HG03457 (cell line): Measurements from ENCODE around the gene TBC1D22B.
"Not testable (repeated sequence)": the region's sequence is repeated elsewhere in the genome, so short reads cannot be mapped to it uniquely, and the experiment has no call there.

Experiments used
- ATAC-seq: cut with Tn5 transposase; IDR thresholded peaks from one replicate; pipeline ENCODE4 v1.9.1; 2021; ENCODE audit warnings: moderate number of reproducible peaks; ENCODE audit not compliant: unreplicated experiment

The TBC1D22B gene

GRCh38 chr6:37265860-37266259 is 8.3 kb downstream of the TBC1D22B start:
- ATAC-seq: no peak

GRCh38 chr6:37269105-37269504 is 11.5 kb downstream of the TBC1D22B start:
- ATAC-seq: no peak

- ATAC-seq: no peak
Measured at GRCh38 chr6:37272834-37273566, 15.4 kb downstream of the TBC1D22B start.

GRCh38 chr6:37273690-37274089 is 16.1 kb downstream of the TBC1D22B start:
- no peak for ATAC-seq

DNA sequence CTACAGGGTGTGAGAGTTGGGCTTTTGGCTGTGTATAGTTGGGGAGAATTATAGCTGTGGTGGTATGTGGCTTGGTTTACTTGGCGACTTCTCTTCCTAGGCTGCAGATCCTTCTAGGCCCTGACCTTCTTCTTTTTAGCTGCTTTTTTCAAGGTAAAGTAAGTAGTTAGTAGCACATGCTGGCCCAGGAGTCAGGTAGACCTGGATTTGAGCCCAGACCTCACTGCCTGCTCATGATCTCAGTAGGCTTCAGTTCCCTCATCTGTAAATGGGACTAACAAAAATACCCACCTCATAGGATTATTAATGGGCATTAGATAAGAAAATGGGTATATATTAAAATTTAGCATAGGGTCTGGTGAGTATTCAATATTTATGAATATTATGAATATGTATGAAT is 17.8 kb downstream of the TBC1D22B start:
- no peak for ATAC-seq

DNA sequence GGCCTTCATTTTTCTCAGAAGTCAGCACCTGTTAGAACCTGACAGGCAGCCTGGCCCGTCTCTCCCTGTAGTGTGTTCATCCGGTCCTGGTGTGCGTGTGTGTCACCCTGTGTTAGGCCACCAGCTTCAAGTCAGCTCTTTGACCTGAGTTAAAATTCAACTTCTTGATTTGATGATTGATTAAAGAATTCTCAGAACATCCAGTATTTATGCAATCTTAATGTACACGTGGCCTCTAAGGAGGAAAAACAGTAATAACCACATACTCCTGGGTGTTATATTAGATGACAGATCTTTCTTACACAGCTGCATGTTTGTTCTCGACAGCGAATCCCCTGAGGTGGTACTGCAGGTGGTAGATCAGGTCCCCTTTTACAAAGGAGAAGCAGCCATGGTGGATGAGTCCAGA is 19.4 kb downstream of the TBC1D22B start:
- no peak for ATAC-seq

- ATAC-seq: no peak
Measured at GRCh38 chr6:37279366-37280134, 22.0 kb downstream of the TBC1D22B start.

DNA sequence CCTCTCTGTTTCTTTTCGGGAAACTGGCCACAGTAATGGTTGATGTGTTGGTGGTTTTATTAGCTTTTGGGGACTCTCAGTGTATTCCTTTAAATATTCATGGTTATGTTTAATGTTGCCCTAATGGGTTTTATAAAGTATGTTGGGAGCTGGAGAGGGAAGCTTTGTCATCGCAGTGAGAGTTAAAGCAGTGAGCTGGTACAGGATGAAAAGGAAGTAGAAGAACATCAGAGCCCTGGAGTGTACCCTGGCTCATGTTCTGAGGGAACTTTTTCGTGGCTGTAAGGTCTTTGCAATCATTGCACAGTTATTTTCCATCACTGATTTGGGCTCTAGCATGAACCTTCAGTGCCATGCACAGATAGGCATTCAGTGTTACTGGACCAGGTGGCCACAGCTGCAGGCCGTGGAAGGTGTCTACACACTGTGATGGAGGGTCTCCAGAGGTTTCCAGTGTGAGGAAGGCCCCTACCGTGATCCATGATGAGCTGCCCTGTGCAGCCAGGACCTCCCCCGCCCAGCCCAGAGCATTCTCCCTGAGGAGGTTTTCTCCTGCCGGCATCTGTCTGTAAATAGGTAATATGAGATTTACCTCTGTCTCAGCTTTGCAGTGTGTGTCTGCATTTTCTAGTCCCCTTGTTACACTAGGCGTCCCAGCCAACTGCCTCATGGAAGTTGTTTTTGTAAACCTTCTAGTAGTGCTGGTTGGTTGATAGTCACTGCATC is 22.8 kb downstream of the TBC1D22B start:
- no peak for ATAC-seq

DNA sequence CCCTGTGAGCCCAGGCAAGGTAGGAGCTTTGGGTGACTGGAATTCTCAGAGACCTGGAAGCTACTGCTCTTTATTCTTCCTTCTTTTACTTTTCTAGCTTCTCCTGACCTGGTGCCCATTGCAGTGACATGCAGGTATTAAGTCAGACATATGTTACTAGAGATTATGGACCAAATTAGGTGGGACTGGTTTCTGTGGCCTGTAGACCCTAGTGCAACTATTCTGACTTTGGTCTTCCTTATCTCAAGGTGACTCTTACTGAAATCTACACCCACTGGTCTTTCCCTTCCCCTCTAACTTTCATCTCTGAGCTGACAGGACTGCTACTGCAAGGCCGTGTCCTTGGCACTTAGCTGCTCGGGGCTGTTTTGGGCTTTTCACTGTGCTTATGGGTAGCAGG is 24.8 kb downstream of the TBC1D22B start:
- ATAC-seq: no peak

DNA sequence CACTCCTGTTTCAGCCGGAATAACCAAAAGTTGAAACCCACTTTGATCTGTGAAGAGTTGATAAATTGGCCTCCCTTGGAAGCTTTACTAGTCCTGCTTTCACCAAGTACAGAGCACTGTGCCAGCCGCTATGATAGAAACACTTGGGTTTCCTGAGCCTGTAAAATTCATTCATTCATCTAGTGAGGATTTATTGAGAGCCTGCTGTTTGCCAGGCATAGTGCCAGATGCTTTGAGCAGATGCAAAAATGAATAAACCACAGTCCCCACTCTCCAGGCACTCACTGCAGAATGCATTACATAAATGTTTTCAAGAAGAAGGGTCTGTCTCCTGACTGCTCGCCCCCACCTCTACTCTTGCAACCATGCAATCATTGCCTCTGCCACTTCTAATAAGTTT is 25.7 kb downstream of the TBC1D22B start:
- ATAC-seq: no peak

DNA sequence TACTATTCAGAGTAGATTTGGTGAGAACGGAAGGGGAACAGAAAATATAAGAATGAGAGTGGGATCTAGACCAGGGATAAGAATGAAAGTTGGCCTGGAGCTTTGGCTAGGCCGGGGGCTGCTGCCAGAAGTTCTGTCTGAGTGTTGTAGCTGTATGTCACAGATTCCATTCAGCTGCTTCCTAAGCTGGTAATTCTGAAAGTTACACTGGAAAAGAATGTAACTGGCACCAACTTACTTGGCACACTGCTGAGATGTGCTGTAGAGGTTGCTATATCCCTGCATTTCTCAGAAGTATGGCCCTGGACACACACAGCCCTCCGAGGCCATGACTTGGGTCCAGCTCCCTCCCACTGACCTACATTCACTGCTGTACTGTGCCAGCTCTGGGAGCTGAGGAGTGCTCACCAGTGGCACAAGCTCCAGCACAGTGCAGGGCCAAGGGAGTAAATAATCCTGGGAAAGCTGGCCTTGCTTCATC is 26.1 kb downstream of the TBC1D22B start:
- ATAC-seq: no peak

DNA sequence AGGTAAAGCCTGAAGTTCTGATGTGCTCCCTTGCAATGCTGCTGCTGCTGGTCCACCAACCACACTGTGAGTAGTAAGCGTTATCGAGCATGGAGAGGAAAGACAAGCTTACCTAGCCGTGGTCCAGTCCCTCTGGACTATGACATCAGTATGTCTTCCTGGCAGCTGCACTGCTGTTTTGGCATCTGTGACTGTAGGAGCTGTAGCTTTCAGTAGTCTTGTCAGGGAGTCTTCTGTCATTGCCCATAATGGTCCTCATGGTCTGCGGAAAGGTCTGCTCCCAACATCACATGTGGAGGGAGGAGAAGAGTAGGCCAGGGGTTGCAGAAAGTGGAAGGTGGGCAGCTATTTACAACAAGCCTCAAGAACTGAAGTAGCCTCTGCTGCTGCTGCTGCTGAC is 27.2 kb downstream of the TBC1D22B start:
- no peak for ATAC-seq

DNA sequence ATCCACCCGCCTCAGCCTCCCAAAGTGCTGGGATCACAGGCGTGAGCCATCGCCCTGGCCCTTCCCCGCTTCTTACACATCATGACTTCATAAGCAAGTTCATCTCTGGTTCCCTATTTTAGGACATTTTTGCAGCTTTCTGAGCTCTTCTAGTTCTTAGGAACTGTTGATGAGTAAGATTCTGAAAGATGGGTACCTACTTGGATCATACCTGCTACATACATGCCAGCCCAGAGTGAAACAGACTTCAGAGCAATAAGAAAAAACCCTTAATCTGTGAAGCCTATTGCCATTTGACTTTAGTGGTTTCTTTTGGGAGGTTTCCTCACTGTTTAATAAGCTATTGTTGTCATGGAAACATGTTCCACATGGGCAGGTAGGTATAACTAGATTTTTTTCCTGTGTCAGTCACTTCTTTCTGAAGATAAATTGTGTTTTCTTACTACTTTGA is 28.3 kb downstream of the TBC1D22B start:
- no peak for ATAC-seq

- ATAC-seq: peak; percentile 42
Measured at GRCh38 chr6:37287519-37288157, 30.1 kb downstream of the TBC1D22B start.

DNA sequence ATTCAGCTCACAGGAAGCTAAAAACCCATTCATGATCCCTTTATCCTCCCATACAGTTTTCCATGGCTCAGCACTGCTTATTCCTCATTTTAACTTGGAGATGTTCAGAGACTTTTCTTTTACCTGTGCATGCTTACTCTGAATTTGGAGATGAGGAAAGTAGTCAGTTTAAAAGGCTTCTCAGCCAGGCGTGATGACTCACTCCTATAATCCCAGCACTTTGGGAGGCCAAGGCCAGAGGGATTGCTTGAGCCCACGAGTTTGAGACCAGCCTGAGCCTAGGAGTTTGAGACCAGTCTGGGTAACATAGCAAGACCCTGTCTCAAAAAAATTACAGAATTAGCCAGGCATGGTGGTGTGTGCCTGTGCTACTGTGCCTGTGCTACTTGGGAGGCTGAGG is 30.7 kb downstream of the TBC1D22B start:
- ATAC-seq: no peak

- no peak for ATAC-seq
Measured at GRCh38 chr6:37289931-37290330, 32.4 kb downstream of the TBC1D22B start.

GRCh38 chr6:37293426-37293825 is 35.9 kb downstream of the TBC1D22B start:
- no peak for ATAC-seq

GRCh38 chr6:37297637-37298036 is 40.1 kb downstream of the TBC1D22B start:
- ATAC-seq: not testable (repeated sequence)

- ATAC-seq: no peak
Measured at GRCh38 chr6:37298958-37299357, 41.4 kb downstream of the TBC1D22B start.

DNA sequence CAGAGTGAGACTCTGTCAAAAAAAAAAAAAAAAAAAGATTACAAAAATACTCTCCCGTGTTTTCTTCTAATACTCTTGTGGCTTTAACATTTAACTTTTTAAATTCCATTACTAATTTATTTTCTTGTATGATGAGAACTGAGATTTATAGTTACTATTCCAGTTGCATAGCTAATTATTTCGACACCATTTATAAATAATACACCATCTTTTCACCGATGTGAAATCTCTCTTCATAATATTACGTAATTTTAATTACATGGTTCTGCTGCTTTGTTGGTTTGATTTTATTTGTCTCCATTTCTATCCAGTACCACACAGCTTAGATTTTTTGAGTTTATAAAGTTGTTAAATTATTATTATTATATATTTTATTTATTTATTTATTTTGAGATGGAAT is 42.4 kb downstream of the TBC1D22B start:
- no peak for ATAC-seq

- ATAC-seq: no peak
Measured at GRCh38 chr6:37302086-37302686, 44.6 kb downstream of the TBC1D22B start.
